GM18867 (cell line): ENCODE measurements around the gene CCNY.

Experiments used
- ATAC-seq: cut with Tn5 transposase; IDR thresholded peaks from one replicate; pipeline ENCODE4 v1.9.1; 2021; ENCODE audit warnings: mild to moderate bottlenecking, moderate library complexity; ENCODE audit not compliant: unreplicated experiment

CCNY gene

GRCh38 chr10:35331894-35332640 lies 4.2 kb upstream of the CCNY start:
- ATAC-seq: no peak

- no peak for ATAC-seq
Observed at GRCh38 chr10:35334297-35334696, 2.0 kb upstream of the CCNY start.

GRCh38 chr10:35335133-35336083 lies 901 bp upstream of the CCNY start:
- peak; percentile 1 for ATAC-seq

- peak; percentile 11 for ATAC-seq
Observed at GRCh38 chr10:35336921-35337823, 863 bp downstream of the CCNY start.

GRCh38 chr10:35339942-35340341 lies 3.6 kb downstream of the CCNY start:
- peak; percentile 35 for ATAC-seq

- no peak for ATAC-seq
Observed at GRCh38 chr10:35340975-35341374, 4.7 kb downstream of the CCNY start.

- ATAC-seq: peak; percentile 82
Observed at GRCh38 chr10:35341521-35341920, 5.2 kb downstream of the CCNY start.

- no peak for ATAC-seq
Observed at GRCh38 chr10:35342183-35342753, 6.0 kb downstream of the CCNY start.

GRCh38 chr10:35343739-35344138 lies 7.4 kb downstream of the CCNY start:
- no peak for ATAC-seq

GRCh38 chr10:35345383-35345742 lies 9.1 kb downstream of the CCNY start:
- ATAC-seq: no peak

GRCh38 chr10:35346248-35346647 lies 9.9 kb downstream of the CCNY start:
- no peak for ATAC-seq

- ATAC-seq: no peak
Observed at GRCh38 chr10:35347121-35347562, 10.8 kb downstream of the CCNY start.

GRCh38 chr10:35347899-35348608 lies 11.7 kb downstream of the CCNY start:
- ATAC-seq: no peak

GRCh38 chr10:35348609-35349388 lies 12.5 kb downstream of the CCNY start:
- ATAC-seq: no peak

- ATAC-seq: no peak
Observed at GRCh38 chr10:35349389-35349915, 13.1 kb downstream of the CCNY start.

- ATAC-seq: no peak
Observed at GRCh38 chr10:35351021-35351420, 14.7 kb downstream of the CCNY start.

- no peak for ATAC-seq
Observed at GRCh38 chr10:35352097-35352496, 15.8 kb downstream of the CCNY start.

- ATAC-seq: no peak
Observed at GRCh38 chr10:35352512-35352911, 16.2 kb downstream of the CCNY start.

GRCh38 chr10:35353395-35353794 lies 17.1 kb downstream of the CCNY start:
- ATAC-seq: no peak
